ENCODE measurements around the gene LLGL2.

DNA sequence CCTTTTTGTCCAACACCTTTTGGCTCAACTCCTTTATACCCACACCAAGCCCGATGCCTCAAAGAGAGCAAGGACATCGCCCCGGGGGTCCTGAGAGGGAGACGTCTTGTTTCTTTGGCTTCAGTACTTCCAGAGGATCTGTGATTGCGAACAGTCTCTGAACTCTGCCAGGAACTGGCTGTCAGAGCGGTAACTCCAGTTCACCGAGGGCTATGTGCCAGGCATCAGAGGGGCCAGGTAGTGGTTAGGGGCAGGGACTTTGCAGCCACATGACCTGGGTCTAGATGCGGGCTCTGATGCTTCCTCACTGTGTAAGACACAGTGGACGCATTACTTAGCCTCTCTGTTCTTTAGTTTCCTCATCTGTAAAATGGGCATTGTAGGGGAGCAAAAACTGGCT, 21.6 kb downstream of the LLGL2 start:
- TF ChIP-seq POLR2AphosphoS5 (IDR thresholded peaks at IDR 0.05; ENCODE audit: low read depth, low read length) (no peak), POLR2A (IDR thresholded peaks at IDR 0.05; ENCODE audit: low read depth, low read length) (no peak), POU2F2 (IDR thresholded peaks at IDR 0.05; ENCODE audit: low read depth, low read length) (no peak), TAF1 (IDR thresholded peaks at IDR 0.05; ENCODE audit: low read depth, low read length) (no peak)

Measured in GM12891 (cell line).